Keratinocyte (primary cell): ENCODE results near the gene PRDM10. TPM values are rescaled to one million over a fixed set of nuclear protein-coding genes. Genes with fewer than 3 reads are reported as not detected.

Experiments
- DNase-seq: peaks from one replicate; pipeline ENCODE4 v3.0.0-alpha.2; 2011; ENCODE audit warnings: low read depth, missing footprints, low spot score
- FAIRE-seq: peaks from 2 replicates; lab custom pipeline; 2011; peaks lifted over from hg19 to GRCh38; lab: Jason Lieb, UNC
- H2AFZ ChIP-seq: 2 replicates; pipeline ENCODE4 v1.6.0; 2012; ENCODE audit warnings: low read length, control low read depth, inconsistent platforms; ENCODE audit not compliant: control insufficient read depth
- H3K27ac ChIP-seq: 2 replicates; pipeline ENCODE4 v1.5.1; 2011; ENCODE audit warnings: low read length; ENCODE audit not compliant: control insufficient read depth, insufficient read depth
- H3K27me3 ChIP-seq: 3 replicates; pipeline ENCODE4 v1.6.0; 2011; ENCODE audit warnings: low read length; ENCODE audit not compliant: control insufficient read depth, insufficient read depth; ENCODE audit errors: extremely low read depth
- H3K36me3 ChIP-seq, 2 experiments: 2 replicates in 1 of 2; 3 replicates in 1 of 2; pipeline ENCODE4 v1.5.1; 2011; ENCODE audit warnings: low read length in 2 of 2, mild to moderate bottlenecking in 1 of 2; ENCODE audit not compliant: control insufficient read depth in 2 of 2, insufficient read depth in 2 of 2; ENCODE audit errors: extremely low read depth in 1 of 2
- H3K4me1 ChIP-seq: 3 replicates; pipeline ENCODE4 v1.5.1; 2011; ENCODE audit warnings: low read length; ENCODE audit not compliant: control insufficient read depth, insufficient read depth; ENCODE audit errors: extremely low read depth
- H3K4me2 ChIP-seq: 3 replicates; pipeline ENCODE4 v1.6.0; 2011; ENCODE audit warnings: low read depth, low read length; ENCODE audit not compliant: control insufficient read depth, insufficient read depth; ENCODE audit errors: extremely low read depth
- H3K4me3 ChIP-seq, 3 experiments: fragments of 200-600 bp in 1 of 3; sonication (generic) in 1 of 3; 2 replicates in 2 of 3; 3 replicates in 1 of 3; pipeline ENCODE4 v1.5.1; 2011 to 2016; ENCODE audit warnings: low read length in 3 of 3, mild to moderate bottlenecking in 3 of 3, control low read depth in 2 of 3, inconsistent platforms in 1 of 3, low read depth in 1 of 3, mixed read lengths in 1 of 3, mixed run types in 1 of 3, moderate library complexity in 1 of 3; ENCODE audit not compliant: control insufficient read depth in 2 of 3, insufficient read depth in 2 of 3; ENCODE audit errors: extremely low read depth in 1 of 3
- H3K79me2 ChIP-seq: 2 replicates; pipeline ENCODE4 v1.6.0; 2012; ENCODE audit warnings: low read length; ENCODE audit not compliant: control insufficient read depth, insufficient read depth
- H3K9ac ChIP-seq: 3 replicates; pipeline ENCODE4 v1.6.0; 2011; ENCODE audit warnings: low read length; ENCODE audit not compliant: control insufficient read depth, insufficient read depth; ENCODE audit errors: extremely low read depth
- H3K9me1 ChIP-seq: 3 replicates; pipeline ENCODE4 v1.6.0; 2011; ENCODE audit warnings: low read length; ENCODE audit not compliant: control insufficient read depth, insufficient read depth; ENCODE audit errors: extremely low read depth
- H3K9me3 ChIP-seq: 2 replicates; pipeline ENCODE4 v1.5.1; 2012; ENCODE audit warnings: low read depth, low read length; ENCODE audit not compliant: control insufficient read depth
- H4K20me1 ChIP-seq: 3 replicates; pipeline ENCODE4 v1.6.0; 2011; ENCODE audit warnings: low read length; ENCODE audit not compliant: control insufficient read depth, insufficient read depth; ENCODE audit errors: extremely low read depth
- CTCF ChIP-seq, 3 experiments: IDR thresholded peaks in 1 of 3; conservative IDR thresholded peaks in 1 of 3; optimal IDR thresholded peaks in 1 of 3; 2 replicates in 2 of 3; 3 replicates in 1 of 3; pipeline versions ENCODE3 to v1.5.1; 2011; ENCODE audit warnings: low read length in 3 of 3, mild to moderate bottlenecking in 3 of 3, moderate library complexity in 2 of 3, control low read depth in 1 of 3, inconsistent platforms in 1 of 3; ENCODE audit not compliant: insufficient read depth in 2 of 3; ENCODE audit errors: extremely low read depth in 1 of 3
- EZH2 ChIP-seq: IDR thresholded peaks from one replicate; pipeline ENCODE4 v1.6.1; 2012; ENCODE audit warnings: inconsistent platforms, mild to moderate bottlenecking, low read length, moderate library complexity
- dilution Hi-C: fragments of 300-500 bp; cut with MboI; formaldehyde crosslinking; loops from one replicate; pipeline ENCODE4 v1.7.0; 2020; ENCODE audit warnings: low sequenced_read_pairs; ENCODE audit not compliant: extremely low pct_ligation_motif_present
- polyA plus RNA-seq, 5 experiments: library from polyadenylated mRNA; depleted of rRNA in 3 of 5; stranded (reverse) in 3 of 5; stranded (forward) in 1 of 5; unstranded in 1 of 5; fragments of >200 nt; gene quantifications; 1 replicate in 1 of 5; 2 replicates in 3 of 5; 3 replicates in 1 of 5; pipeline versions ENCODE4 v1.2.1 to v1.2.3, GENCODE V29; 2011 to 2012; ENCODE audit warnings: missing spikeins in 2 of 5, low read depth in 1 of 5, low replicate concordance in 1 of 5

PRDM10 gene
- polyA plus RNA-seq, 1 donor (not counting 4 experiments of a cell fraction or from before 2014, with no cell fraction given) = 4.7 TPM

DNA sequence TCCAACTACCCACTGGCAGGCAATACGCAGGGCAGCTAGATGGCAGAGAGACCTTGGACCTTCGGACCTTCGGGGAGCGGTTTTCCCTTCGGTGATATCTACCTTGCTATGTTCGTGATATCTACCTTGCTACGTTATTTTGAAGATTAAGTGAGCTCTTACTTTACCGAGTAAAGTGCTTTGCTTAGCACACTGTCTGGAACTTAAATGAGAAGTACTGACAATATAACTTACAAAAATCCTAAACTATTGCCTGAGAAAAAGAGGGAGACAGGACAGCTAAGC is 1.0 kb upstream of the PRDM10 start:
- Histone ChIP-seq H2AFZ (peak overlapping the region; percentile 65), H3K36me3 (no peaks in the 10 kb centered on the region), H3K27ac (peak overlapping the region; percentile 100), H3K4me1 (peaks cover 14% of the 10 kb centered on the region), H3K27me3 (no peaks in the 10 kb centered on the region), H3K9me1 (no peaks in the 10 kb centered on the region), H3K4me3 (peak overlapping the region; percentile 66 to 82 (median 73)), H3K79me2 (peaks cover 30% of the 10 kb centered on the region), H3K9ac (peak overlapping the region; percentile 99), H4K20me1 (no peaks in the 10 kb centered on the region), H3K4me2 (peak overlapping the region; percentile 93), H3K9me3 (no peaks in the 10 kb centered on the region)
- dilution Hi-C loops = no loop called here
- DNase-seq = no peak
- no peak for TF ChIP-seq EZH2
- no peak for TF ChIP-seq CTCF (optimal IDR thresholded peaks at IDR 0.05 in 1 of 3, IDR thresholded peaks at IDR 0.05 in 1 of 3, conservative IDR thresholded peaks at IDR 0.05 in 1 of 3; ENCODE audit: extremely low read depth in 1 of 3, insufficient read depth in 2 of 3, low read length in 3 of 3)
- no peak for FAIRE-seq

DNA sequence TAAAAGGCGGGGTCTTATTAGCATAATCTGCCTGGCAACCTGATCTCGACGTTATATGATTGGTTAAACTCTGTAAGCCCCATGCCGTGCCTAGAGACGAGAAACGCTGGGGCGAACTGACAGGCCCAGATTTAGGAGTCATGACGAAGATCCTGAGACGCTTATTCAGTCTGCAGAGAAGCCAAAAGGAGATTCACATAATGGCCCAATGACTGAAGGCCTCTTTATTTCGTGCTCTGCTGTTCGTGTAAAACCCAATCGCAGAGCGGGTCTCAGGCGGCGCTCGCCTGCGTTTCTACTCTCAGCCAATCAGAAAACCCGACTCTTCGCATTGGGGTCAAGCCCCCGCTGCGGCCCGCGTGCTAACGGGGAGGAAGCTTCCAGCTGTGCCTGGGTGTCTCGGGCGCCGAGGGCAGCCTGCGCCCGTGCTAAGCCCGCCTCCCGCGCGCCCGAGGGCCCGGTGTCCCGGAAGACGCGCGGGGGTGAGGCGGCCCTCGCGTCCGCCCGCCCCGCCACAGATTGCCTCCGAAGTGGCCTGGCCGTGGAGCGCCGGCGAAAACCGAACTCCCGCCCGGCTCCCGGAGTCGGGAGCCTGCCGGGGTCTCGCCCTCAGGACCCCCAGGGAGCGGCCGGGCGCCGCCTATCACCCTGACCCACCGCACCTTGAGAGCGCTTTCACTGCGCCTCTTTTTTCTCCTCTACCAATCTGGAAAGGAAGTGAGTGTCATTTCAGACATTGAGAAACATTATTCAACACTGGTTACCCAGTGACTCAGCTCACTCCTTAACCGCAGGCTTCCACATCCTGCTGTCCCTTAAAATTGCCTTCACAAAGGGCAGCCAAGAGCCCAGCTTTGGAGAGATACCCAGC is 446 bp upstream of the PRDM10 start:
- peak overlapping the region; percentile 100 for H3K27ac ChIP-seq
- peak overlapping the region; percentile 99 for H3K9ac ChIP-seq
- peak overlapping the region; percentile 66 to 82 (median 73) for H3K4me3 ChIP-seq
- H2AFZ ChIP-seq = peak overlapping the region; percentile 98
- no peaks in the 10 kb centered on the region for H3K27me3 ChIP-seq
- FAIRE-seq = peak; percentile 83
- H4K20me1 ChIP-seq = no peaks in the 10 kb centered on the region
- DNase-seq = peak; percentile 92
- H3K79me2 ChIP-seq = peaks cover 35% of the 10 kb centered on the region
- TF ChIP-seq EZH2 = no peak
- no peak for TF ChIP-seq CTCF (optimal IDR thresholded peaks at IDR 0.05 in 1 of 3, IDR thresholded peaks at IDR 0.05 in 1 of 3, conservative IDR thresholded peaks at IDR 0.05 in 1 of 3; ENCODE audit: extremely low read depth in 1 of 3, insufficient read depth in 2 of 3, low read length in 3 of 3)
- no peaks in the 10 kb centered on the region for H3K9me3 ChIP-seq
- peak overlapping the region; percentile 93 for H3K4me2 ChIP-seq
- dilution Hi-C loops = no loop called here
- no peaks in the 10 kb centered on the region for H3K9me1 ChIP-seq
- H3K36me3 ChIP-seq = no peaks in the 10 kb centered on the region
- H3K4me1 ChIP-seq = peaks cover 15% of the 10 kb centered on the region
